ENCODE measurements around the gene SPRR2G. TPM values are rescaled to one million over a fixed set of nuclear protein-coding genes. Genes with fewer than 3 reads are reported as not detected.
"Not testable (repeated sequence)": the region's sequence is repeated elsewhere in the genome, so short reads cannot be mapped to it uniquely, and the experiment has no call there.

SPRR2G gene
- total RNA-seq (2014; rRNA removed; shearing (Covaris generic)) = not detected in 2 replicates

GRCh38 chr1:153150846-153151245 lies at the start of gene SPRR2G:
Gene SPRR2G, minus strand, starts transcription at chr1:153150890. Its CDS starts 780 bp downstream, at chr1:153150110.
- in situ Hi-C loops (cut with HindIII; ENCODE audit: low sequenced_read_pairs) = no loop called here

GRCh38 chr1:153195216-153195615 lies 44.5 kb upstream of the SPRR2G start:
- DNase-seq (ENCODE audit: low spot score) = no peak
- in situ Hi-C loops (cut with HindIII; ENCODE audit: low sequenced_read_pairs) = no loop called here

More at GRCh38 chr1:153150846-153151245, at the start of gene SPRR2G:
- DNase-seq (ENCODE audit: low spot score) = no peak

- in situ Hi-C loops (cut with HindIII; ENCODE audit: low sequenced_read_pairs) = no loop called here
- no peak for DNase-seq (ENCODE audit: low spot score)
Measured at GRCh38 chr1:153194331-153195050, 43.8 kb upstream of the SPRR2G start.

- in situ Hi-C loops (cut with HindIII; ENCODE audit: low sequenced_read_pairs) = no loop called here
- DNase-seq (ENCODE audit: low spot score) = no peak
Measured at GRCh38 chr1:153192697-153193096, 42.0 kb upstream of the SPRR2G start.

- DNase-seq (ENCODE audit: low spot score) = no peak
- in situ Hi-C loops (cut with HindIII; ENCODE audit: low sequenced_read_pairs) = no loop called here
Measured at GRCh38 chr1:153190373-153190772, 39.7 kb upstream of the SPRR2G start.

GRCh38 chr1:153188301-153188700 lies 37.6 kb upstream of the SPRR2G start:
- DNase-seq (ENCODE audit: low spot score); in situ Hi-C loops (cut with HindIII; ENCODE audit: low sequenced_read_pairs): not testable (repeated sequence)

GRCh38 chr1:153180556-153180955 lies 29.9 kb upstream of the SPRR2G start:
- in situ Hi-C loops (cut with HindIII; ENCODE audit: low sequenced_read_pairs) = no loop called here
- DNase-seq (ENCODE audit: low spot score) = no peak

GRCh38 chr1:153178922-153179321 lies 28.2 kb upstream of the SPRR2G start:
- in situ Hi-C loops (cut with HindIII; ENCODE audit: low sequenced_read_pairs) = no loop called here
- DNase-seq (ENCODE audit: low spot score) = no peak

- no peak for DNase-seq (ENCODE audit: low spot score)
- in situ Hi-C loops (cut with HindIII; ENCODE audit: low sequenced_read_pairs) = no loop called here
Measured at GRCh38 chr1:153174624-153175023, 23.9 kb upstream of the SPRR2G start.

GRCh38 chr1:153168686-153169085 lies 18.0 kb upstream of the SPRR2G start:
- in situ Hi-C loops (cut with HindIII; ENCODE audit: low sequenced_read_pairs) = no loop called here
- no peak for DNase-seq (ENCODE audit: low spot score)

GRCh38 chr1:153155541-153155940 lies 4.9 kb upstream of the SPRR2G start:
- in situ Hi-C loops (cut with HindIII; ENCODE audit: low sequenced_read_pairs) = no loop called here
- DNase-seq (ENCODE audit: low spot score) = no peak

- no peak for DNase-seq (ENCODE audit: low spot score)
- in situ Hi-C loops (cut with HindIII; ENCODE audit: low sequenced_read_pairs) = no loop called here
Measured at GRCh38 chr1:153152481-153152880, 1.8 kb upstream of the SPRR2G start.

GRCh38 chr1:153141377-153141776 lies 9.3 kb downstream of the SPRR2G start:
- in situ Hi-C loops (cut with HindIII; ENCODE audit: low sequenced_read_pairs) = no loop called here
- no peak for DNase-seq (ENCODE audit: low spot score)

- in situ Hi-C loops (cut with HindIII; ENCODE audit: low sequenced_read_pairs) = no loop called here
Measured at GRCh38 chr1:153140484-153140883, 10.2 kb downstream of the SPRR2G start.

GRCh38 chr1:153133743-153134142 lies 16.9 kb downstream of the SPRR2G start:
- in situ Hi-C loops (cut with HindIII; ENCODE audit: low sequenced_read_pairs) = no loop called here
- DNase-seq (ENCODE audit: low spot score) = no peak

More at GRCh38 chr1:153140484-153140883, 10.2 kb downstream of the SPRR2G start:
- no peak for DNase-seq (ENCODE audit: low spot score)

GRCh38 chr1:153133267-153133666 lies 17.4 kb downstream of the SPRR2G start:
- in situ Hi-C loops (cut with HindIII; ENCODE audit: low sequenced_read_pairs) = no loop called here
- DNase-seq (ENCODE audit: low spot score) = no peak

- in situ Hi-C loops (cut with HindIII; ENCODE audit: low sequenced_read_pairs); DNase-seq (ENCODE audit: low spot score): not testable (repeated sequence)
Measured at GRCh38 chr1:153128688-153129087, 22.0 kb downstream of the SPRR2G start.

GRCh38 chr1:153127296-153127695 lies 23.4 kb downstream of the SPRR2G start:
- DNase-seq (ENCODE audit: low spot score) = no peak
- in situ Hi-C loops (cut with HindIII; ENCODE audit: low sequenced_read_pairs) = no loop called here

- DNase-seq (ENCODE audit: low spot score) = no peak
- in situ Hi-C loops (cut with HindIII; ENCODE audit: low sequenced_read_pairs) = no loop called here
Measured at GRCh38 chr1:153125536-153125935, 25.2 kb downstream of the SPRR2G start.

- DNase-seq (ENCODE audit: low spot score); in situ Hi-C loops (cut with HindIII; ENCODE audit: low sequenced_read_pairs): not testable (repeated sequence)
Measured at GRCh38 chr1:153123793-153124192, 26.9 kb downstream of the SPRR2G start.

GRCh38 chr1:153122831-153123421 lies 27.8 kb downstream of the SPRR2G start:
- in situ Hi-C loops (cut with HindIII; ENCODE audit: low sequenced_read_pairs) = no loop called here
- no peak for DNase-seq (ENCODE audit: low spot score)
